ENCODE measurements around the gene MEI1.
"Not testable (repeated sequence)": the region's sequence is repeated elsewhere in the genome, so short reads cannot be mapped to it uniquely, and the experiment has no call there.

Gene MEI1

GRCh38 chr22:41831383-41831782 is 132.1 kb downstream of the MEI1 start:
- peak overlapping the region; percentile 96 for H3K27ac ChIP-seq
- TF ChIP-seq CTCF (conservative IDR thresholded peaks at IDR 0.05), result no peak

- peak overlapping the region; percentile 96 for H3K27ac ChIP-seq
- TF ChIP-seq CTCF (conservative IDR thresholded peaks at IDR 0.05), result no peak
These were observed 132.7 kb downstream of the MEI1 start for GRCh38 chr22:41831828-41832552.

DNA sequence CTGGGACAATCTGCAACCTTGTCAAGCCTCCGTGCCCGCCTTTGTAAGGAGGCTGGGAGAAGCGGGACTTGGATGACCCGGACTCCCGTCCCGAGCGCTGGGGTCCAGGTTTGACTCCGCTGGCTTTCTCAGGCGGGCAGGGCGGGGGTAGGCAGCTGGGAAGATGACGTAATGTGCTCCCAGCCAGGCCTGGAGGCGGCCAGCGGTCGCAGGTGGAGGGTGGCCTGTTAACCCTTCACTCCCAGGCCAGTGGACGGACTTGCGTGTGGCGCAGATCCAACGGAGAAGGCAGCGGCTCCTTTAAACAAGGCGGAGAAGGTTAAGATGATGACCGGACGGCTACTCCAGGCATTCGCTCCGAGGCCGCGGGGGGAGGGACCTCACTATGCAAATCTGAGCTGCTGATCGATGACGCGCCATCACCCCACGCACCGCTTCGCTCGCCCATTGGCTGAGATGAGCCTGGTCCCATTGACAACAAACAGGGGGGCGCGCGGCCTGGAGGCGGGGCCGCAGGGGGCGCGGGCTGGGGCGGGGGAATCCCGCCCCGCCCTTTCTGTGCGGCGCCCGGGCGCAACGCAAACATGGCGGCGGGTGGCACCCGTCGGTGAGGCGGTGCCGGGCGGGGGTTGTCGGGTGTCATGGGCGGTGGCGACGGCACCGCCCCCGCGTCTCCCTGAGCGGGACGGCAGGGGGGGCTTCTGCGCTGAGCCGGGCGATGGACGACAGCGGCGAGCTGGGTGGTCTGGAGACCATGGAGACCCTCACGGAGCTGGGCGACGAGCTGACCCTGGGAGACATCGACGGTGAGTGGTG is 133.5 kb downstream of the MEI1 start, which contains the start of gene SREBF2:
Gene SREBF2, plus strand, starts transcription at position 553 of the 816 bp plus-strand sequence. Its CDS starts 166 bp downstream, at position 719.
- peak within 1 kb of the TSS; percentile 96 for H3K27ac ChIP-seq
- no peak for TF ChIP-seq CTCF (conservative IDR thresholded peaks at IDR 0.05)

- TF ChIP-seq CTCF (conservative IDR thresholded peaks at IDR 0.05), result no peak
These were observed 134.2 kb downstream of the MEI1 start for GRCh38 chr22:41833369-41834004.

GRCh38 chr22:41834005-41834944 is 135.0 kb downstream of the MEI1 start:
- TF ChIP-seq CTCF (conservative IDR thresholded peaks at IDR 0.05), result no peak
- H3K27ac ChIP-seq, result peak overlapping the region; percentile 96

More at GRCh38 chr22:41833369-41834004, 134.2 kb downstream of the MEI1 start:
- H3K27ac ChIP-seq, result peak overlapping the region; percentile 96

- not testable (repeated sequence) for H3K27ac ChIP-seq
These were observed 136.2 kb downstream of the MEI1 start for GRCh38 chr22:41835462-41835861.

DNA sequence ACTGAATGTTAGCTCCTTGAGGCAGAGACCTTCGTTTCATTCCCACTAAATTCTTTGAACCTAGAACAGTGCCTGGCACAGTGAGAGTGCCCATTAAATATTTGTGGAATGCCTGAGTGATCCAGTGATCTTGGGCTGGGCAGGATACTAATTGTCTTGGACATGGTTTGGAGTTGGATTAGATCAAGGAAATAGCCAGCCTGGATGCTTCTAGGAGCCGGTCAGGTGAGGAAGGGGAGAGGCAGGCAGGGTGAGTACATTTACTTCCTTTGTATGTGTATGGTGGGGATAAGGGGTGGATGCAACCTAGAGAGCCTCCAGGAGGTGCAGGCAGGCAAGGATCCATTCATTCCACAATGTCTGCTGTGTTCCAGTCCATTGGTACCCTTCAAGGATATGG is 137.2 kb downstream of the MEI1 start:
- no peak overlapping the region for H3K27ac ChIP-seq
- TF ChIP-seq CTCF (conservative IDR thresholded peaks at IDR 0.05), result no peak

Data from VCaP (cell line).